CD4-positive, alpha-beta T cell (primary cell): ENCODE results near the gene TENT5C. TPM values are rescaled to one million over a fixed set of nuclear protein-coding genes. Genes with fewer than 3 reads are reported as not detected.

Source experiments
- ATAC-seq: fragments of 200-7000 bp; cut with Tn5 transposase; one replicate; pipeline ENCODE4 v1.10.0; 2022; ENCODE audit warnings: mild to moderate bottlenecking; ENCODE audit not compliant: poor library complexity
- CTCF ChIA-PET: fragments of 350-600 bp; sonication (Branson Sonifier 250); formaldehyde crosslinking; loops from one replicate; lab custom pipeline; 2021; ENCODE audit warnings: antibody characterized with exemption, inconsistent platforms; lab: Charles Lee
- POLR2A ChIA-PET: fragments of 350-600 bp; sonication (Branson Sonifier 250); formaldehyde crosslinking; loops from one replicate; lab custom pipeline; 2021; ENCODE audit warnings: antibody characterized with exemption, inconsistent platforms; lab: Charles Lee
- DNase-seq, 14 experiments: peaks; one replicate each; pipeline ENCODE4 v3.0.0-alpha.2; 2013 to 2020; ENCODE audit warnings: mixed read lengths in 2 of 14
- H3K27ac ChIP-seq, 2 donors: one replicate each; pipeline versions ENCODE4 v1.5.1 to v1.7.0; 2013; ENCODE audit warnings: low read length in 2 of 2, low read depth in 1 of 2, mild to moderate bottlenecking in 1 of 2
- H3K27me3 ChIP-seq, 2 experiments: 1 replicate in 1 of 2; 2 replicates in 1 of 2; pipeline versions ENCODE4 v1.6.1 to v1.7.0; 2013; ENCODE audit warnings: low read length in 2 of 2, control low read depth in 1 of 2, mild to moderate bottlenecking in 1 of 2, moderate library complexity in 1 of 2; ENCODE audit not compliant: insufficient read depth in 2 of 2, control insufficient read depth in 1 of 2
- H3K36me3 ChIP-seq: one replicate; pipeline ENCODE4 v1.6.1; 2013; ENCODE audit warnings: low read length, control low read depth; ENCODE audit not compliant: insufficient read depth
- H3K4me1 ChIP-seq: one replicate; pipeline ENCODE4 v1.6.1; 2013; ENCODE audit warnings: low read length, control low read depth; ENCODE audit not compliant: insufficient read depth
- H3K4me3 ChIP-seq: one replicate; pipeline ENCODE4 v1.5.1; 2013; ENCODE audit warnings: mild to moderate bottlenecking, low read length, moderate library complexity
- H3K9me3 ChIP-seq, 2 experiments: 1 replicate in 1 of 2; 2 replicates in 1 of 2; pipeline versions ENCODE4 v1.6.1 to v1.7.0; 2013; ENCODE audit warnings: low read length in 2 of 2, mild to moderate bottlenecking in 2 of 2, control low read depth in 1 of 2, moderate library complexity in 1 of 2; ENCODE audit not compliant: control insufficient read depth in 1 of 2, insufficient read depth in 1 of 2
- H3K27ac Mint-ChIP-seq: one replicate; pipeline ENCODE4 v1.8.0; 2020; ENCODE audit warnings: mixed read lengths
- H3K27me3 Mint-ChIP-seq: one replicate; pipeline ENCODE4 v1.8.0; 2021; ENCODE audit warnings: mixed read lengths
- H3K36me3 Mint-ChIP-seq: one replicate; pipeline ENCODE4 v1.8.0; 2021; ENCODE audit warnings: low read depth, mixed read lengths
- H3K4me1 Mint-ChIP-seq: one replicate; pipeline ENCODE4 v1.8.0; 2021; ENCODE audit warnings: low read depth, mixed read lengths
- H3K4me3 Mint-ChIP-seq: one replicate; pipeline ENCODE4 v1.8.0; 2020; ENCODE audit warnings: mild to moderate bottlenecking, mixed read lengths
- H3K9me3 Mint-ChIP-seq: one replicate; pipeline ENCODE4 v1.8.0; 2020; ENCODE audit warnings: mixed read lengths
- intact Hi-C, 2 experiments: fragments of 100-400 bp; cut with DNase I in 1 of 2; cut with micrococcal nuclease in 1 of 2; formaldehyde crosslinking; loops; one replicate each; pipeline versions ENCODE4 v1.15.1 to v1.9.0; 2023 to 2025; cut with DNase I, micrococcal nuclease
- total RNA-seq, 174 experiments: library from RNA in 2 of 174; stranded (reverse) in 2 of 174; gene quantifications; one replicate each; pipeline ENCODE4 v1.2.3 and lab custom pipeline; 2021 to 2026
- TF ChIP-seq, protein P1 (sequence below): fragments of 200-600 bp; IDR thresholded peaks from one replicate; pipeline ENCODE4 v1.8.0; 2022; ENCODE audit warnings: antibody characterized with exemption, mild to moderate bottlenecking

The TENT5C gene
- total RNA-seq, 2 experiments from 2014 or later = 122 to 123 TPM

DNA sequence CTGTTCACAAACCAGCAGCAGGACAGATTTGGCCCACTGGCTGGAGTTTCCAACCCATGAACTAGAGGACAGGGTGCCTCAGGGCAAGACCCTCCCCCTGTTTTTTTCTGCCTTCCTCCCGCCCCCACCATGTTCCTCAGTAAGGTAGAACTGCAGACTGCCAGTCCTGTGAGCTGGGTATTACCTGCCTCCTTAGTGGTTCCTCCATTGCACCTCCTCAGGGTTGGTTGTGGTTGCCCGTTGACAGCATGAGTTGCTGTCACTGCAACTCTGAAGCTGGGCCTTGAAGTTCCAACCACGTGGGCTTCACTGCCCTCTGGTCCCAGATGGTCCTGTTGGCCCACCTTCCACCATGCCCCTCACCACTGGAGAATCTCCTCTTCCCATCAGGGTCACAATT is 28.8 kb downstream of the TENT5C start:
- H3K27ac Mint-ChIP-seq = no peak overlapping the region
- Histone ChIP-seq H3K36me3 (no peaks in the 10 kb centered on the region), H3K27ac (no peak overlapping the region), H3K4me3 (no peak overlapping the region), H3K27me3 (no peaks in the 10 kb centered on the region), H3K4me1 (peaks cover 35% of the 10 kb centered on the region), H3K9me3 (no peaks in the 10 kb centered on the region)
- DNase-seq (no peak), ATAC-seq (no peak)
- peaks cover 12% of the 10 kb centered on the region for H3K27me3 Mint-ChIP-seq
- no peaks in the 10 kb centered on the region for H3K9me3 Mint-ChIP-seq
- no peak overlapping the region for H3K4me3 Mint-ChIP-seq
- H3K4me1 Mint-ChIP-seq = peaks cover 25% of the 10 kb centered on the region
- ChIA-PET CTCF (no interaction called here), POLR2A (no interaction called here)
- TF ChIP-seq, protein P1, sequence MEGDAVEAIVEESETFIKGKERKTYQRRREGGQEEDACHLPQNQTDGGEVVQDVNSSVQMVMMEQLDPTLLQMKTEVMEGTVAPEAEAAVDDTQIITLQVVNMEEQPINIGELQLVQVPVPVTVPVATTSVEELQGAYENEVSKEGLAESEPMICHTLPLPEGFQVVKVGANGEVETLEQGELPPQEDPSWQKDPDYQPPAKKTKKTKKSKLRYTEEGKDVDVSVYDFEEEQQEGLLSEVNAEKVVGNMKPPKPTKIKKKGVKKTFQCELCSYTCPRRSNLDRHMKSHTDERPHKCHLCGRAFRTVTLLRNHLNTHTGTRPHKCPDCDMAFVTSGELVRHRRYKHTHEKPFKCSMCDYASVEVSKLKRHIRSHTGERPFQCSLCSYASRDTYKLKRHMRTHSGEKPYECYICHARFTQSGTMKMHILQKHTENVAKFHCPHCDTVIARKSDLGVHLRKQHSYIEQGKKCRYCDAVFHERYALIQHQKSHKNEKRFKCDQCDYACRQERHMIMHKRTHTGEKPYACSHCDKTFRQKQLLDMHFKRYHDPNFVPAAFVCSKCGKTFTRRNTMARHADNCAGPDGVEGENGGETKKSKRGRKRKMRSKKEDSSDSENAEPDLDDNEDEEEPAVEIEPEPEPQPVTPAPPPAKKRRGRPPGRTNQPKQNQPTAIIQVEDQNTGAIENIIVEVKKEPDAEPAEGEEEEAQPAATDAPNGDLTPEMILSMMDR = no peak
- no peaks in the 10 kb centered on the region for H3K36me3 Mint-ChIP-seq
- intact Hi-C loops = loop anchor here in 1 of 2 experiments (5.0 kb wide), 1 partner anchor 38 kb away; no protein-coding TSS in a partner anchor

DNA sequence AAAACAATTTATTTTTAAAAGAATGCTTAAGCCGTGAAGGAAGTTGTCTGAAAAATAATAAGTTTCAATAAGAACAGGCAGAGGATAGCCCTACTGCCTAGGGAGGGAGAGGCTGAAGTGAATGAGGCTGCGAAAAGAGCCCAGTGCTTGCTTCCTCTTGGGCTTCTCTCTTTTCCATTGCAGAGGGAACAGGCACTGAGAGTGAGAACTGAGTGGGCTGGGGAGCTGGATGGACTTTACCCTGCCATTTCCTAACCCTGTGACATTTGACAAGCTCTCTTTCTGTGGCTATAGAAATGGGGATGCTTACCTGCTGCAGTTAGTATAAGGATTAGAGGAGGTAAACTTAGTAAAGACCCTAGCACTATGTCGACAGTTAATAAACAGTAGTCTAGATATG is 30.0 kb downstream of the TENT5C start:
- no peaks in the 10 kb centered on the region for H3K9me3 ChIP-seq
- H3K27me3 Mint-ChIP-seq = peaks cover 12% of the 10 kb centered on the region
- CTCF ChIA-PET = interaction anchor here (0.6 to 1.6 kb wide), 3 partner anchors 16 to 690 kb away, joined by 3 to 5 read pairs (median 3); no protein-coding TSS in a partner anchor
- no peak overlapping the region for H3K27ac Mint-ChIP-seq
- H3K4me1 ChIP-seq = peaks cover 35% of the 10 kb centered on the region
- no peaks in the 10 kb centered on the region for H3K27me3 ChIP-seq
- no peak overlapping the region for H3K4me3 ChIP-seq
- TF ChIP-seq, protein P1 = no peak
- no peak overlapping the region for H3K27ac ChIP-seq
- H3K9me3 Mint-ChIP-seq = no peaks in the 10 kb centered on the region
- peaks cover 25% of the 10 kb centered on the region for H3K4me1 Mint-ChIP-seq
- H3K36me3 Mint-ChIP-seq = no peaks in the 10 kb centered on the region
- POLR2A ChIA-PET = interaction anchor here (0.8 kb wide), 1 partner anchor 20 kb away, joined by 3 read pairs; no protein-coding TSS in a partner anchor
- ATAC-seq = no peak
- intact Hi-C loops = loop anchor here in 1 of 2 experiments (5.0 kb wide), 1 partner anchor 36 kb away; no protein-coding TSS in a partner anchor
- no peaks in the 10 kb centered on the region for H3K36me3 ChIP-seq
- no peak for DNase-seq
- H3K4me3 Mint-ChIP-seq = no peak overlapping the region

DNA sequence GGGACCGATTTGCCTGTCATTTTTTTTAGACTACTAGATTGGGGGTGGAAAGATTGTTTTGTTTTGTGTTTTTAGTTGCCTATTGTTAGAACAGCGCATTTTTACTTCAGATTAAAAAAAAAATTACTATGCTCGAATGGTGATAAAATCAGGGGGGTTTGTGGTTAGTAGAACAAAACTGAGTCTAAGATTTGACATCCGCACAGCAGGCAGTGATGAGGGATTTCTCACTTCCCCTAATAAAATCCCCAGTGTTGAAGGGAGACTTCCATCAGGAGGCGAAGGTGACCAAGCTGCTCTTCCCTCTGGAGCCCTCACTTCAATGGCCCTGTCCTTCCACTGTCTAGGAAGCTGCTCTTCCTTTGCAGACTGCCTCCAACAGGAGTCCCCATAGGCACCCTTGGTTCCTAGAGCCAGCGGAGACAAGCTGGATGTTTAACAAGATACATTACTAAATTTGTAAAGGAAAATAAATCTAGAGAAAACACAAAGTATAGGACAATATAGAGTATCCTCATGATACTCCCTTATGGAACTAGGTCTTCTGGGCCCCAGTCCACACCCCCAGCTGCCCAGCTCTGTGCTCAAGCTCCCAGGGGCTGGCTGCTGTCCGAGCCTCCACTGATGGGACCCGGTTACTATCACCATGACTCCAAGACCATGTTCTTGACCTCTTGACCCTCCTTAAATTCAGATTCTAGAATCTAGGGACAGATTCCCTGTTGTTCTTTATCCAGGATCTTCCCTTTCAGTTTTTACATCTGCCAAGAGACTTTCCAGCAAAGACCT is 31.0 kb downstream of the TENT5C start:
- no peak overlapping the region for H3K4me3 Mint-ChIP-seq
- ATAC-seq = no peak
- no peak for DNase-seq
- peaks cover 29% of the 10 kb centered on the region for H3K4me1 ChIP-seq
- H3K9me3 Mint-ChIP-seq = no peaks in the 10 kb centered on the region
- H3K27me3 ChIP-seq = no peaks in the 10 kb centered on the region
- H3K36me3 ChIP-seq = no peaks in the 10 kb centered on the region
- intact Hi-C loops = loop anchor here in 1 of 2 experiments (5.0 kb wide), 1 partner anchor 35 kb away; no protein-coding TSS in a partner anchor
- ChIA-PET POLR2A (interaction anchor here (1.4 to 2.4 kb wide), 2 partner anchors 9 to 19 kb away, joined by 3 to 8 read pairs; no protein-coding TSS in a partner anchor), CTCF (interaction anchor here (1.1 to 1.6 kb wide), 4 partner anchors 15 to 118 kb away, joined by 3 to 5 read pairs (median 3); no protein-coding TSS in a partner anchor)
- H3K27ac ChIP-seq = no peak overlapping the region
- no peaks in the 10 kb centered on the region for H3K9me3 ChIP-seq
- peaks cover 23% of the 10 kb centered on the region for H3K4me1 Mint-ChIP-seq
- H3K27ac Mint-ChIP-seq = no peak overlapping the region
- TF ChIP-seq, protein P1 = no peak
- H3K27me3 Mint-ChIP-seq = peaks cover 12% of the 10 kb centered on the region
- no peak overlapping the region for H3K4me3 ChIP-seq
- no peaks in the 10 kb centered on the region for H3K36me3 Mint-ChIP-seq
